Activated effector memory CD4-positive, alpha-beta T cell treated with Interleukin-2 at 50 U/mL for 16 hours (primary cell): ENCODE data around the gene VGLL3.
"Not testable (repeated sequence)": the region's sequence is repeated elsewhere in the genome, so short reads cannot be mapped to it uniquely, and the experiment has no call there.

Experiments used
- DNase-seq: peaks from one replicate; pipeline ENCODE4 v3.0.0-alpha.2; 2020

The VGLL3 gene

DNA sequence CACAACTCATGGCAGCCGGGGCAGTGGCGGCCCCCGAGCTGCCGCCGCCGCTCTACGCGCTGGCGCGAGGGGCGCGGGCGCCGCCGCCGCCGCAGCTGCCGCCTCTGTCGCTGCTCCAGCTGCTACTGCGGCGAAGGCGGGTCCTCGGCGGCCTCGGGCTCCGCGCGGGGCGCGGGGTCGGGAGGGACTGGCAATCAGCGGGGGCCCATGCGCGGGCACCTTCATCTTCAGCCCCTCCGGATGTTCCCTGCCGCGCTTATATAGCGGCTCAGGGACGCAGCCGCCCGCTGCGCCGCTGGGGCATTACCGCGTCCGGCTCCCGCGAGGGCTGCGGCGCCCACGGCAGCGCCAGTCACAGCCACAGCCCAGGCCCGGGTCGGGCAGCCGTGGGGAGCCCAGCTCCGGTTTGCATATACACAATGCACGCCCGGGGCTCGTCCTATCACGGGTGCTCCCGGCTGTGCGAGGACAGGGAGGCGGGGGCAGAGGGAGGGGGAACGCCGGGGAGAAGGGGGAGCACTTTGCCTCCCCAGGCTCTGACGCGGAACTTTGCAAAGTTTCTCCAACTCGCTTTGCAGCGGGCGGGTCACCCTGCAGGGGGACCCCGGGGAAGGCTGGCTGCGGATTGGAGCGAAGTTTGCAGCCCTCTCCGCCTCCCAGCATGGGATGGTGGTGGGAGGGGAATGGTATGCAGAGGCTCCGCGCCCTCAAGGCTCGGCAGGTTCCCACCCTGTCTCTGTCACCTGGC lies at the start of gene VGLL3:
Gene VGLL3, minus strand, starts transcription at position 416 of the 748 bp plus-strand sequence. Its CDS starts 406 bp downstream, at position 10.
- no peak for DNase-seq

DNA sequence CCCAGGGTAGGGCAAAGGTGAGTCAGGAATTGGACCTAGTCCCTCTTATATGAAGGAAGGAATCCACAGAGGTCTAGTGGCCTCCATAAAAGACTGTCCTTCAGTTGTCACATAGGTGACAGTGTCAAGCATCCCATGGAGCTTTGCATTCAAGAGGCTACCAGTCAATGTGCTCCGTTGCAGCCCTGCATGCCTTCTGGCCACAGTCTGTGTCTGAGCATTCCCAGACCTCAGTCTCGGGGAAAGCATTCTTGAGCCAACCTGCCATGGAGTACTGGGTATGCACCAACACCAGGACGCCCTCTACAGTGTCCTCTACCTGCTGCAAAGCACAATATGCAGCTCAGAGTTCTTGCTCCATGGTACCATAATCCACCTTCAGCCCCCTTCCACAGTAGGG lies 46.7 kb upstream of the VGLL3 start:
- no peak for DNase-seq

- no peak for DNase-seq
Measured at GRCh38 chr3:87036671-87037070, 45.7 kb upstream of the VGLL3 start.

DNA sequence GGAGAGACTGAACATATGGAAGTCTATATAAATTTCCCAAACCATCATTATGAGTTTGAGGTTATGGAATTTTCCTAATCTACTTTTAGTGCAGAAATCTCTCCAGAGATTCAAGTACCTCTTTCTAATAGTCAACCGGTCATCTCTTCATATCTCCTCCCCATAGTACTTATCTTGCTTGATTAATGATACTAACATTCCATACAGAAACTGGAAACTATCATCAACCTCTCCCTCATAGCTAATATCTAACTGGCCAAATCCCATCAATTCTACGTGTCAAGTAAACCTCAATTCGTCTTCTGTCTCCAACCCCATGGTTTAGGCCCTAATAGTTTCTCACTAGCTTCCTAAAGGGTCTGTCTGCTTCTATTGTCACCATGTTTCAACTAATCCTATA lies 44.4 kb upstream of the VGLL3 start:
- DNase-seq, result no peak

DNA sequence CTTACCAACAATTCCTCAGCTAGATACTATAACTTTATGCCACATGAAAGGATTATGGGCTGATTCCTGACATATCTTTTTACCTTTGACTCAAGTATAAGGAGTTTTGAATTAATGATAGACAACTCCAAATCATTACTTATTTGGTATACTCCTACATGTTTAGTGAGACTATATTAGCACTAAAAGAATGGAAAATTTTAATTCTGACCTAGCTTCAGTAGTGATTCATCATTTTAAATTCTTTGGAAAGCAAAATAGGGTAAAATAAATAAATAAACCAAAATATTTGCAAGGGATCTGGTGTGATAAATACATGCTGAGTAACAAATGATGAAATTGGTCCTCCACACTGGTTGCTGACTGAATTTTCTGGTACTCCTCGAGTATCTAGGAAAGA lies 42.3 kb upstream of the VGLL3 start:
- DNase-seq, result no peak

DNA sequence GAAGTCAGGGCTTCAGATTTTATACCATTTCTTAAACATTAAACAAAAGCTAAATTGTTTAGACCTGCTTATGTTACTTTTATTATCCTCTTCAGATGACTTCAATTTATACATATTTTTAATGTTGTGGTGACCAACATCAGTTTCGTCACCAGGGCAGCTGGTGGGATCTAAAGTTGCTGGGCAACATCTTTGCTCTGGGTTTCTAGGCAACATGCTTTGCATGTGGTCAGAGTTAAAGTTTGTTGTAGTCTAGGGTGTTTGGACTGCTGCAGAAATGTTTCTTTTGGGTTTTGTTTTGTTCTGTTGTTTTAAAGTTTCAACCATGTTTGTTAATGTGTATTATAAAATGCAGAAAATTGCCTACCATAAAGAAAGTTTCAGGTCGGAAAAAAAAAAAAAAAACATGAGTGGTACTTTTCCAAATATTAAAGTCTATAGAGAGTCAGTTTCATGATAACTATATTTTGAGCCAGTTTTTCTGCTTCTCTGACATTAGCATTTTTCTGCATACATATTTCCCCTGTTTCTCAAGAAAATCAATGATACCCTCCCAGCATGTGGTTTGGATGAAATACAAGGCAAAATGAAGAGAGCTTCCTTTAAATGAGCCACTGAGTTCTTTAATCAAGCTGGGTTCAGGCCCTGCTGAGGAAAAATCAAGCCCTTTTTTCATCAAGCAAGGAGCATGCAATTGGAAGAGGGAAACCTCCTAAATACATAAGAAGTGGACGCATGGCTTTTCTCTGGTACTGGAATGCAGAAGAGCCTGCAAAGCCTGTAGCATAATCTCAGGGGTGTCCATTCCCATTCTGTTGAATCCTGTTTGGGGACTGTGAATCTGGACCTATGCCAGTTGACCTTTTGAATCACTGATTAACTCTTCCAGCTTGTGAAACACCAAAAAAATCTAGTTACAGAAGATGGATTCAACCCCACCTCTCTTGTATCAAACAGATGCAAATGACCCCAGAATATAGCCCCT lies 35.0 kb upstream of the VGLL3 start:
- no peak for DNase-seq

- DNase-seq, result not testable (repeated sequence)
Measured at GRCh38 chr3:87017370-87017769, 26.4 kb upstream of the VGLL3 start.

GRCh38 chr3:87009271-87009670 lies 18.3 kb upstream of the VGLL3 start:
- no peak for DNase-seq

DNA sequence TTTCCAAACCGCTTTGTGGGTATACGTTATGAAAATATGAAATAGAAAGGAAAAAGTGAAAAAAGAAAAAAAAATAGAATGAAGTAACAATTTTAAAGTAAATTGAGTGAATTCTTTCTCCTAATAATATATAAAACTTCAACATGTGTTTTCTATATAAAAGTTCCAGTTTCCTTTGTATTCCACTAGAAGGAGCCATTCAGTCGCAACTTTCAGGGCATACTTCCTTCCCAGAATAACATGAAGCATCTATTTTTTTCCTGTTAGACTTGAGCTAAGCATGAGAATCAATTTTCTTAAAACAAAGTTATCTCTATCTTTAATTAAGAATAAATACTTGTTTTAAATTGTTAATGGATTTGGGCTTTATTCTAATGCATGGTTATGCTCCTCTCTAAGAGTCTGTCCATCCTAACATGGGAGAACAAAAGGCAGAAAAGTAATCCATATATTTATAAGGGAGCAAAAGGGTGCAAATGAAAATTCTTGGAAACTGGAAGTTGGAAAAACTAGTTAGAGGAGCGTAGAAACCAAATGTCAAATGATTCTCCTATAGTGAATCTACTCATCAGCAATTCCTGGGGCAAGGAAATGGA lies 16.0 kb upstream of the VGLL3 start:
- no peak for DNase-seq

GRCh38 chr3:87004883-87005282 lies 13.9 kb upstream of the VGLL3 start:
- DNase-seq, result no peak

- no peak for DNase-seq
Measured at GRCh38 chr3:87002346-87002745, 11.4 kb upstream of the VGLL3 start.

- DNase-seq, result no peak
Measured at GRCh38 chr3:87001473-87002098, 10.6 kb upstream of the VGLL3 start.

GRCh38 chr3:87000940-87001339 lies 10.0 kb upstream of the VGLL3 start:
- DNase-seq, result no peak

- DNase-seq, result no peak
Measured at GRCh38 chr3:86998569-86998968, 7.6 kb upstream of the VGLL3 start.

DNA sequence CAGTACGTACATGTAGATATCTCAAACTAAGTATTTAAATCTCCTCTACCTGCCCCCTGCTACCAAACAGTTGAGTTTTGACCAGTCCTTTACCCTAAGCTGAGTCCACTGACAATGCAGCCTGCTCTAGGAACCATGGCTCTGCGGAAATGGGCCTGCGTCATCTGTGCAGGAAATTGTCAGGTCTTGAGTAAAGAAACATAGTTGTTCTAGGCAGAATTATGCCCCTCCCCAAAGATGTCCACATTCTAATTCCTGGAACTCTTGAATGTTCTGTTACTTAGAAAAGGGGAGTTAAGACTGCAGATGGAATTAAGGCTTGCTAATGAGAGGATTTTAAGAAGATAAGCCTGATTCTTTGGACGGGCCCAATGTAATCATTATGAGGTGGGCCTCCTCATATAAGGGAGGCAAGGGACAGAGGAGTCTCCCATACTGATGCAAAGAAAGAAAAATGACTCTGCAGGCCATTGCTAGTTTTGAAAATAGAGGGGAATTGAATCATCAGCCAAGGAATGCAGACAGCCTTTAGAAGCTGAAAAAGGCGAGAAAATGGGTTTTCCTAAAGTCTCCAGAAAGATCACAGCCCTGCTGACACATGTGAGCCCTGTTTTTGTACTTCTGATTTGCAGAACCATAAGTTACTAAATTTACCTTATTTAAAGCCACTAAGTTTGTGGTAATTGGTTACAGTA lies 5.5 kb upstream of the VGLL3 start:
- no peak for DNase-seq

DNA sequence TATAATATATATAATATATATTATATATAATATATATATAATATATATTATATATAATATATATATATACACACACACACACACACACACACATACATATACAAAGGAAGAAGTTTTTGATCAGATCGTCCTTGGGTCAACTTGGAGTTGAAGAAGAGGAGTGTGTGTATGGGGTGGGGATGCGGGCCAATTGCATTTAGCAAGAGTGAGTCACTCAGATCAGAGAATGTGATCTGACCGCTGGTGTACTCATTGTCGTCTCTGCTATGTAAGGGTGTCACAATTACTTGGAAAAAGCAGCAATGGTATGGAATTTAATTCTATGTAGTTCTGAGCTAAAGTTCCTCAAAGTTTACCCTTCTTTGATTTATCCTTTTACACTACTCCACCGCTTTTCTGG lies 4.6 kb upstream of the VGLL3 start:
- DNase-seq, result no peak

DNA sequence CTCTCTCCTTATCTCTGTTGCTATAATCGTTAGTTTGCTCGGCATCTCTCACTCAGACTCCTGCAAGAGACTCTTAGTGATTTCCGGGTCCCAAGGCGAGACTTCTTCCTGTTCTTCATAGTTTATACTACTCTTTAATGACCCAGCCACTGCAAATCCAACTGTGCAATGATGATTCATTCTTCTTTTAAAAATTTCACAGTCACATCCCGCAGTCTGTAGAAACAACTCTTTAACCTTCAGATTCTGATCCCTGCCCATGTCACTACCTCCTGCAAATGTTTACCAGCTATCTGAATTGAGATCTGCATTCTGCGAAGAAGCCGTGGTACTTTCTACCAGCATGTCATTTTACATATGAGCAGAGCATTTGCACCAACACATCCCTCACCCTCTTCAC lies 2.8 kb upstream of the VGLL3 start:
- no peak for DNase-seq

GRCh38 chr3:86991840-86992435 lies 989 bp upstream of the VGLL3 start:
- DNase-seq, result no peak

- DNase-seq, result no peak
Measured at GRCh38 chr3:86991482-86991815, 500 bp upstream of the VGLL3 start.

GRCh38 chr3:86990012-86990733 lies 776 bp downstream of the VGLL3 start:
- no peak for DNase-seq

GRCh38 chr3:86989611-86990010 lies 1.3 kb downstream of the VGLL3 start:
- no peak for DNase-seq

DNA sequence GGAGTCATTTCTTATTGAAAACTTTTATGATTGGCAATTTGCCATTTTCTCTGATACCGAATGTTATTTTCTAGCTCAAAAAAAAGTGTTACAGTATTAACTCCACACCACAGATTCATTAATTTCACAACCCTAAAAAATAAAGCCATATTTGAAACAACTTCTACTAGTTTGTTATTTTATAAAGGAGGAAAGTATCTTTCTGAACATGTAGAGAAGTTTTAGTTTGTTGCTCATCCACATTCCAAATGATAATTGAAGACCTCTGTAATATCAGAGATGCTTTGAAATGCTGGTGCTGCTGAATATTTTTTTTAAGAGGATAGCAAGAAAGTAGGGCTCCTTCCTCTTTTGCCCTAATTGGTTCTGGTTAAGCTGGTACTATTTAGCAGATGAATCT lies 1.9 kb downstream of the VGLL3 start:
- no peak for DNase-seq
